RWPE1 (cell line): ENCODE data around the gene LRR1.

Experiments used
- CTCF ChIA-PET: fragments of 350-600 bp; sonication (Branson Sonifier 250); formaldehyde crosslinking; extraction: SDS; loops from one replicate; lab custom pipeline; 2021; lab: Yijun Ruan, JAX
- POLR2A ChIA-PET: fragments of 400-600 bp; formaldehyde crosslinking; extraction: SDS; loops from one replicate; lab custom pipeline; 2020; ENCODE audit warnings: antibody characterized with exemption; ENCODE audit not compliant: low non-redundant PET; lab: Yijun Ruan, JAX
- DNase-seq: peaks from one replicate; pipeline ENCODE4 v3.0.0; 2012; ENCODE audit warnings: low spot score
- H3K27ac ChIP-seq: fragments of 450-650 bp; 2 replicates; pipeline ENCODE4 v1.5.1; 2017
- CTCF ChIP-seq: fragments of 450-650 bp; conservative IDR thresholded peaks from 2 replicates; pipeline ENCODE4 v1.5.1; 2017; ENCODE audit warnings: low read depth, mild to moderate bottlenecking

LRR1 gene

GRCh38 chr14:49585803-49586672 is 12.7 kb upstream of the LRR1 start, which contains the start of gene RPS29:
TSS of gene RPS29 (minus strand) at chr14:49586380. CDS start at chr14:49586346, 34 bp downstream.
- peak within 1 kb of the TSS; percentile 91 for H3K27ac ChIP-seq
- peak; percentile 96 for DNase-seq
- POLR2A ChIA-PET: interaction anchor here (0.6 to 2.5 kb wide), 2 partner anchors 35 to 276 kb away, joined by 3 to 10 read pairs; partner anchors contain the start of genes MGAT2 and RPL36AL
- CTCF ChIA-PET: interaction anchor here (0.7 to 1.9 kb wide), 5 partner anchors 9 to 125 kb away, joined by 3 to 7 read pairs (median 4); partner anchors contain the start of gene LRR1
- TF ChIP-seq CTCF: no peak

GRCh38 chr14:49586673-49587460 is 11.9 kb upstream of the LRR1 start:
- H3K27ac ChIP-seq: peak overlapping the region; percentile 91
- peak; percentile 92 for TF ChIP-seq CTCF
- POLR2A ChIA-PET: interaction anchor here (0.6 to 2.5 kb wide), 2 partner anchors 34 to 275 kb away, joined by 3 to 10 read pairs; partner anchors contain the start of genes MGAT2 and RPL36AL
- peak; percentile 52 for DNase-seq
- CTCF ChIA-PET: interaction anchor here (0.6 to 1.9 kb wide), 10 partner anchors 9 to 1182 kb away, joined by 3 to 7 read pairs (median 4); partner anchors contain the start of genes LRR1 and RPL36AL

- no peak overlapping the region for H3K27ac ChIP-seq
- CTCF ChIA-PET: interaction anchor here (0.6 kb wide), 1 partner anchor 316 kb away, joined by 3 read pairs; no protein-coding TSS in a partner anchor
- POLR2A ChIA-PET: no interaction called here
- no peak for DNase-seq
- no peak for TF ChIP-seq CTCF
Measured at GRCh38 chr14:49589387-49589786, 9.4 kb upstream of the LRR1 start.

- no peak for TF ChIP-seq CTCF
- POLR2A ChIA-PET: no interaction called here
Measured at GRCh38 chr14:49593016-49593415, 5.7 kb upstream of the LRR1 start.

GRCh38 chr14:49594347-49595091 is 4.2 kb upstream of the LRR1 start:
- ChIA-PET POLR2A (interaction anchor here (0.6 kb wide), 1 partner anchor 26 kb away, joined by 3 read pairs; the partner anchor contains the start of gene RPL36AL), CTCF (interaction anchor here (0.6 kb wide), 1 partner anchor 192 kb away, joined by 3 read pairs; no protein-coding TSS in a partner anchor)
- H3K27ac ChIP-seq: no peak overlapping the region
- no peak for TF ChIP-seq CTCF
- no peak for DNase-seq

More at GRCh38 chr14:49593016-49593415, 5.7 kb upstream of the LRR1 start:
- CTCF ChIA-PET: interaction anchor here (0.6 kb wide), 1 partner anchor 82 kb away, joined by 3 read pairs; no protein-coding TSS in a partner anchor
- DNase-seq: no peak
- H3K27ac ChIP-seq: no peak overlapping the region
